GM19351 (cell line): ENCODE results near the gene TRMT13.

Source experiments
- ATAC-seq: cut with Tn5 transposase; IDR thresholded peaks from one replicate; pipeline ENCODE4 v1.9.1; 2021; ENCODE audit warnings: mild to moderate bottlenecking, moderate library complexity; ENCODE audit not compliant: unreplicated experiment

TRMT13 gene, protein sequence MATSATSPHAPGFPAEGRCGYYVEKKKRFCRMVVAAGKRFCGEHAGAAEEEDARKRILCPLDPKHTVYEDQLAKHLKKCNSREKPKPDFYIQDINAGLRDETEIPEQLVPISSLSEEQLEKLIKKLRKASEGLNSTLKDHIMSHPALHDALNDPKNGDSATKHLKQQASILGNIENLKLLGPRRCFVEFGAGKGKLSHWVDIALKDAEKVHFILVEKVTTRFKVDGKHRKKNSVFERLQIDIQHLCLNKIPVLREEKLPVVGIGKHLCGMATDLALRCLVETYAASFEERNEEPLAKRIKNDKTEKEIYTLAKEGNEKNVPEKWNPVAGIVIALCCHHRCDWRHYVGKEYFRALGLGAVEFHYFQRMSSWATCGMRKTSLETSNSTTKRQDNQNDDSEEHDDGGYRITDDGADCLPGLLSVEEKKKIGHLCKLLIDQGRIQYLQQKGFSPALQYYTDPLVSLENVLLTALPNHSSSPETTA

DNA sequence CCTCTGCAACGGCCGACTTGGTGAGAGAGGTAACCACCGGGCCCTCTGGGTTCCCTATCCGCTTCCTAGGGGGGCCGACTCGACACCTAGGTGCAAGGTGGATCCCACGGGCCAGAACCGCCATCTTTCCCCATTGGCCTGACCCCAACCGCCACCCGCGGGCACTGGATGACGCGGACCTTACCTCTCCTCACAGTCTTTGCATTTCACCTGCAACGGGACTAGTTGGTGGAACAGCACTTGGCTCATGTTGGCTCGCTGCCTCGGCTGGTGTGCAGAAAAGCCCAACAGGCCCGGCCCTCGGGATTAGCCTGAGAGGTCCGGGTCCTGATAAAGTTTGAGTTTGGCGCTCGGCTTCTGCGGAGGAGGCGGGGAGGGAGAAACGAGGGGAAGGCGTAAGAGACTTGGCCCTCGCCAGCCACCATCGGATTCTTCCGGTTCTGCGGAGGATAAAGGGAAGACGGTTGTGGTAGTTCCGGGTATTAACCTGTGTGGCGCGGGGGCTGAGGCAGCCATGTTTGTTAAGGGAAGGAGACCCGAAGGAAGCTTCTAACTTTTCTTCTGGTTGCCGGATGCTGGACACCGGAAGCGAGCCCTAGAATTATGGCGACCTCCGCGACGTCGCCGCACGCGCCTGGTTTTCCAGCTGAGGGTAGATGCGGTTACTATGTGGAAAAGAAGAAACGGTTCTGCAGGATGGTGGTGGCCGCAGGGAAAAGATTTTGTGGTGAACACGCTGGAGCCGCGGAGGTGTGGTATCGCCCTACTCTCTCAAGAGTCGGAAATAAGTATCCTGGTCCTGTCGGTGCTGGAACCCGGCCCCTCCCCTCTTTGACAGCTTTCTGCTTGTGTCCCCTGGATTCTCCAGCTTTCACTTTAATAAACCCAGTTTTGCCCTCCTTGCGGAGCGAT is at the start of gene TRMT13, which contains the start of gene SASS6:
Gene TRMT13, plus strand, starts transcription at position 598 of the 912 bp plus-strand sequence. Its CDS starts 6 bp downstream, at position 604.
Gene SASS6, minus strand, starts transcription at position 365 of the 912 bp plus-strand sequence. Its CDS starts 116 bp downstream, at position 249.
- peak; percentile 85 for ATAC-seq

DNA sequence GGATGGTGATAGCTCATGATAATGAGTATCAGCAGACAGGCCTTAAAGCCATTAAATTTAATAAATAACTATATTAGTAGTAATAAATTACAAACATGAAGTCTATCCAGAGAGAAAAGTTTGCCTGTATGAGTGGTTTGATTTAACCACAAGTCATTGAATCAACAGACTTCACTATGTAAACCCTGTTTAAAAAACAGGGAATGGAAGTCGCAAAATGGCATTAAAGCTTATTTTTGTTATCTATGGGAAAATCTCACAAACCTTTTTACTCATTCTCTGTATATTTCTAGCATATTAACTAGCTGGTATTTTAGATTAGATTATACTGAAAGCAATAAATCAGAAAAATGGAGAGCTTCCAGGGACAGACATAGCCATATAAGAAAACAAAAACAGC is 45.6 kb upstream of the TRMT13 start:
- ATAC-seq, result no peak

DNA sequence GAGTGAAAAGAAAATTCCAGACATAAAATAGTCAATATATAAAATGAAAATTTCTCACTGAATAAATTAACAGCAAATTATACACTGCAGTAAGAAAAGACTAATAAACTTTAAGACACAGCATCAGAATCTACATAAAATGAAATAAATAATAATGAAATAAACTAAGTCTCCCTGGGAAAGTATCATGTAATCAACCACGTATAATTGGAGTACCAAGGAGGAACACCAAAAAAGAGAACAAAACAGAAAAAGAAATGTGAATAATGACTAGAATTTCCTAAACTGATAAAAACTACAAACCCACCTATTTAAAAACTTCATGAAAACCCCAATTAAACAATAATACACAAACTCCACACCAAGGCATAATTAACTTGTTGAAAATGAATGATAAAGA is 43.9 kb upstream of the TRMT13 start:
- no peak for ATAC-seq

DNA sequence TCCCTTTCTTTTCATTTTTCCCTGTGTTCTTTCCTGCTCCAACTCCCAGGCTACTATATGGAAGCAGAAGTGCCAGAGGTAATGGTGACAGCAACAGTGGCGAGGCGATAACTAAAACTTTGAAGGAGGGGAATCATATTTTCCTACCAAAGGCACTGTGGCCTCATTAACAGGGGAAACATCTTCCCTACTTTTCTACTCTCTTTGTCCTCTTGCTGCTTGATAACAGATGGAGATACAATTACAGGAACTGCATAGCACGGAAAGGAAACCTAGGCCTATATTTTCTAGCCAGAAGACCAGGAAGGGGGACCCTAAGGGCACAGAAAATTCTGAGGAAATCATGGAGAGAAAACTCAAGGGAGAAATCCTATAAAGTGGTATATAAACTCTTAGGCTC is 42.5 kb upstream of the TRMT13 start:
- ATAC-seq, result no peak

DNA sequence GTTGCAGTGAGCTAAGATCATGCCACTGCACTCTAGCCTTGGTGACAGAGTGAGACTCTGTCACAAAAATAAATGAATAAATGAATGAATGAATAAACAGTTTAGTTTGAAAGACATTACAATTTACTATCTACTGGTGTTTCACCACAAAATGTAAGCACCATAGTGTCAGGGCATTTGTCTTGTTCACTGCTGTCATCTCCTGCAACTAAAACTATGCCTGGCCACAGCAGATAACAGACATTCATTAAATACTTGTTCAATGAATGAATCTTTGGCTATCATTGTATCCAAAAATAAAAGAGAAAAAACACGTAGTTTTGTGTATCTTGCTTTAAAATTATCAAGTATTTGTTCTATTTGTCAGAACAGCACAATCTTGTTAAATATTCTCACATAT is 32.8 kb upstream of the TRMT13 start:
- ATAC-seq, result no peak

DNA sequence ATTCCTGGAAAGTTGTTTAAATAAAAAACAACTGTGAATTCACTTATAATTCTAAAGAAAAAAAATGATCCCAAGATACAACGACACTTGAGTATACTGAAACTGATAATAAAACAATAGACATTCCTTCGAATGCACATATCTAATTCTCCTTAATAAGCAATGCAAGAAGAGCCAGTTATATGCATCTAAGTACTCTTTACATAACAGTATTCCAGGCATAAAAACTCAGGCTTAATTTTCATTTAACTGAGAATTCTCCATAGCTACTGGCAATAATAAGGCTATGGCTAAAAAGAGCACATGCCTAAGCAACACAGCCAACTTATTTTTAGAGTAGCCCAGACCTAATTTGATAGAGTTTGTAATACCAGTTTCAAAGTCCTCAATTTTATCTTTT is 31.4 kb upstream of the TRMT13 start:
- no peak for ATAC-seq

DNA sequence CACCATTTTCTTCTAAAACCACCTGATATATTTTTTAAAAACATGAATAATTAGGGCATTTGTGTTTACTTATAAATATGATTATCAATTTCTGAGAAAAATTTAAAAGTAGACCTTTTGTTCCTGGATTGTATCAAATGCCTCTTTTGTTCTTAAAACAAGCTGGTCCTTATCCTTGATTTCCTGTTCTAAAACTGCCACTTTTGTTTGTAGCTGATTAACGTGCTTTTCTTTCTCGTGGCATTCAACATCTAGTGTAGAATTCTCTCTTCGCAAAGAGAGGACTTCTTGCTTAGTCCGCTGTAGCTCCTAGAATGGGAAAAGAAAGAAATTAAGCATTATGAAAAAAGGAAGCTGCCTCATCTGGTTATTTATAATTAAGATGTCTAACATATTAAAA is 25.3 kb upstream of the TRMT13 start:
- ATAC-seq, result no peak

DNA sequence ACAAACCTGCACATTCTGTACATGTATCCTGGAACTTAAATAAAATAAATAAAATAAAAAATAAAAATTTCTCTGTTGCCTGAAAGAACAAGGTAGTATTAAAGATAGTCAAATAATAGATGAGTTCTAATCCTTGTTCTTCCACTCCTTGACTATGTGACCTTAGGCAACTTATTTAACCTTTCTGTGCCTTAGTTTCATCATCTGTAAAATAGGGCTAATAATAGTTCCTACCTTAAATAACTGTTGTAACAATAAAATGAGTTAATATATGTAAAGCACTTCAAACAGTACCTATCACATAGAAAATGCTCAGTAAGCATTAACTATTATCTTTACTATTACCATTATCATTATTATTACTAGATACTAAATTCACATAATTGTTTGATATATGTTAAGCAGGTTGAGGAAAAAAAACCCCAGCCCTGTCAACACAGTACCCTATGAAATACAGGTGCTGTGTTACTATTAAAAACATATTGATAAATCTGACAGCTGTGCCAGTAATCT is 23.4 kb upstream of the TRMT13 start:
- ATAC-seq, result no peak

DNA sequence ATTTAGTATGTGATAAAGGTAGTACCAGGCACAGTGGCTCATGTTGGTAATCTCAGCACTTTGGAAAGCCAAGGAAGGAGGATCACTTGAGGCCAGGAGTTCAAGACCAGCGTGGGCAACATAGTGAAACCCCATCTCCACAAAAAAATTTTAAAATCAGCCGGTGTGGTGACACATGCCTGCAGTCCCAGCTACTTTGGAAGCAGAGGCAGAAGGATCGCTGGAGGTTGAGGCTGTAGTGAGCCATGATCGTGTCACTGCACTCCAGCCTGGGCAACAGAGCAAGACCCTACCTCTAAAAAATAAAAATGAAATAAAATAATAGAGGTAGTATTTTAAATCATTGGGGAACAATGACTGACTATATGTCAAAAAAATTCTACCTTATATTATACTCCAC is 17.4 kb upstream of the TRMT13 start:
- no peak for ATAC-seq

DNA sequence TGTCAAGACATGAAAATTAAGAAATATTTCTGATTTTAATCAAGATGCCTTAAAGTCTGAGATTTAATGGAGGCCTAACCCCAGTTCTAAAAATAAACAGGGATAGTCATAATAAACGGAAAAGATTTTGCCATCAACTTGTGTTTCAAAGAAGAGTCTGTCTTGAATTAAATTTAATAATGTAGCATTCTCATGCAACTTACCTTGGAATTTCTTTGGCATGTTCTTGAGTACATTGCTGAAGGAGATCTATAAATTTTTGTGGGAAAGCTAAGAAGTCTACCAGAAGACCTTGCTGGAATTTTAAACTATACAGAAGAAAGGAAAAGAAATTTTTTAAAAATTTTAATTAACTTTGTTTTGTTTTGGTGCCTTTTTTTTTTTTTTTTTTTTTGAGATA is 10.8 kb upstream of the TRMT13 start:
- no peak for ATAC-seq

DNA sequence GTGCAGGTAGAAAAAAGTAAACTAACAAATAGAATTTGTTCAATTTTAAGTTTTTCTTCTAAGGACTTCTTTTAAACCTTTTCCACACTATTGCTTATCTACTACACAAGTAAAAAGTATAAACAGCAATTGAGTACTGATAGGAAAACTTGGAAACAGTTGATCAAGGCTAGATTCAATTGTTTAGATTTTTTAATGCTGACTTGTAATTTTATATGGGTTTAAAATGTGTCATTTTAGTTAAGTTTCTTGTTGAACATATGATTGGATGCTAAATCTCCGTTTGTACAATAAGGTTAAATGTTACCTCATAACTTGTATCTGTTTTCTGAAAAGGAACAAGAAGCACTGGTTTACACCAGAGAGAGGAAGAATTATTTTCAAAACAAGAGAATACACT is 5.7 kb upstream of the TRMT13 start:
- ATAC-seq, result no peak

DNA sequence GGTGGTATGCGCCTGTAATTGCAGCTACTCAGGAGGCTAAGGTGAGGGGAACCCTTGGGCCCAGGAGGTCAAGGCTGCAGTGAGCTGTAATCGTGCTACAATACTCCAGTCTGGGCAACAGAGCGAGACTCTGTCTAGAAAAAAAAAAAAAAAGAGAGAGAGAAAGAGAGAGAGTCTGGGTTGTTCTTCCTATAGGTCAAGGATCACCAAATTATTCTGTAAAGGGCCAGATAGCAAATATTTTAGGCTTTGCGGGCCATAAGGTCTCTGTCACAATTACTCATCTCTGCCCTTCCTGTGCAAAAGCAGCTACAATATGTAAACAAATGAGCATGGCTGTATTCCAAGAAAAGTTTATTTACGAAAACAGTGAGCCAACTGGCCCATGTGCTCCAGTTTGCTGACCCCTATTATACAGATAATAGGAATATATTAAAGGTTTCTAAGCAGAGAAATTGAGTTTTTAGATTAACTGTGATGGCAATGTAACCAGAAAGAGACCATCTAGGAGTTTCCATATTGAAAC is 2.3 kb upstream of the TRMT13 start:
- ATAC-seq, result no peak

DNA sequence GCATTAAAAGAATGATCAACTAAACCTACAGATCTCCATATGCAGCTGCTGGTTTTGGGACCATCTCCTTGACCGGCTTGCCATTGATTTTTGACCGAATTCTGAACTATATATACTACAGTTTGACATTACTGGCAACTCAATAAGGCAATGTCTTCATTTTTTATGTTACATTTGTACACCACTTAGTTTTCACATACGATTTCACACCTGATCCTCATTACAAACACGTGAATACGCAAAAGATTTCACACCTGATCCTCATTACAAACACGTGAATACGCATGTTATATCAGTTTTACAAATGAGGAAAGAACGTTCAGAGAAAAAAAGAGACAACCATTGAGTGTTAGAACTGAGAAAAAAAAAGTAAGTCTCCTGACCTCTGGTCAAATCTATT is 1.3 kb upstream of the TRMT13 start:
- no peak for ATAC-seq

DNA sequence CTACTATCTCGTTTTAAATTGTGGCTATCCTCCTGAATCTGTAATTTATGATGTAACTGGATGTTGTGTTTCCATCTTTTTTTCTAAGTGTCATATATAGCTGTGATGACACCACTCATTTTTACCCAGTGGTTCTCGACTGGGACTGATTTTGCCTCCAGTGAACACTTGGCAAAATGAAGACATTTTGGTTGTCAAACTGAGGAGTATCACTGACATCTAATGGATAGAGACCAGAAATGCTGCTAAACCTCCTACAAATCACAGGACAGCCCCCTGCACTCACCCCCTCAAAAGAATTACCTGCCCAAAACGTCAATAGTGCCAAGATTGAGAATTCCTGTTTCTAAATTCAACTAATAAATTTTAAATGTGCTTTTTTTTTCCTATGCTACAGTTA is 1.9 kb downstream of the TRMT13 start:
- ATAC-seq, result no peak

DNA sequence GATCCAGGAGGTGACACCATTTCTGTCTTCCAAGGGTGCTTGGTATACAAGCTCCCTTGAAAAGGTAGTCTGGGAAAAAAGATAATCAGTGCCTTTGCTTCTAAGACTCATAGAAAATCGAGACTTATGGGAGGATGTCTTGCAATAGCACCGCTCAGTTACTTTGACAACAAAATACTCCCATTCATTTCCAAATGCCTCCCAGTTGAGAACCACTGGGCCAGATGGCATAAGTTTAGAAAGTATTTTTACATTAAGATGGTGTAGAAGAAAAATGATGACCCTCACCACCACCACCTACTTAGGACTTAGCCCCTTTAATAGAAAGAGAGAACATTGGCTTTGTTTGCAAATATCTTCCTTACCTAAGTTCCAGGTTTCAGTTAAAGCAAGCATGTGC is 4.6 kb downstream of the TRMT13 start:
- no peak for ATAC-seq

DNA sequence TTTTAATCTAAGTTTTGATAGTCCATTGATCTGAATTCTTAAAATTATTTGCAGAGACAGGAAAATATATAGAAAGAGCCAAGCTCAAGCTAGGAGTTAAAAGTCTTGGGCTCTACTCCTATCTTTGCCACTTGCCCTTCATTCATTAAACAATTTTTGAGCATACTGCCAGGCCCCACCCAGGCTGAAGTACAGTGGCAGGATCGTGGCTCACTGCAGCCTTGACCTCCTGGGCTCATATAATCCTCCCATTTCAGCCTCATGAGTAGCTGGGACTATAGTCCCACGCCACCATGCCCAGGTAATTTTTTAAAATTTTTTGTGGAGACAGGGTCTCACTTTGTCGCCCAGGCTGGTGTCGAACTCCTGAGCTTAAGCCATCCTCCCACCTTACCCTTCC is 8.2 kb downstream of the TRMT13 start:
- ATAC-seq, result no peak

DNA sequence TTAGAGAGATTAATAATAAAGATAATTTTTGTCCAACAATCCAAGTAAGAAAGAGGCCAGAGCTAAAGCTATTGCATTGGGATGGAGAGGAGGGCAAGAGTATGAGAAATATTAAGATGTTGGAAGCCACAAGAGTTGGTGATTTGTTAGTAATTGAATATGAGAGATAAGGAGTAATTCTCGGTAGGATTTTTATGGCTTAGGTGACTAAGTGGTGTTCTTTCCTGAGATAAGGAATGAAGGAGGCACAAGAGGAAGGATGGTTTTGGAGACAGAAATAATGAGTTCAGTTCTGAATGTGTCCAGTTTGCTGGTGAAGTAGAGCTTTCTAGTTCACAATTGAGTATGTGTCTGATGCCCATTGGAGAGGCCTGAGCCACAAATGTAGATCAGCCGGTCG is 9.4 kb downstream of the TRMT13 start:
- ATAC-seq, result no peak

DNA sequence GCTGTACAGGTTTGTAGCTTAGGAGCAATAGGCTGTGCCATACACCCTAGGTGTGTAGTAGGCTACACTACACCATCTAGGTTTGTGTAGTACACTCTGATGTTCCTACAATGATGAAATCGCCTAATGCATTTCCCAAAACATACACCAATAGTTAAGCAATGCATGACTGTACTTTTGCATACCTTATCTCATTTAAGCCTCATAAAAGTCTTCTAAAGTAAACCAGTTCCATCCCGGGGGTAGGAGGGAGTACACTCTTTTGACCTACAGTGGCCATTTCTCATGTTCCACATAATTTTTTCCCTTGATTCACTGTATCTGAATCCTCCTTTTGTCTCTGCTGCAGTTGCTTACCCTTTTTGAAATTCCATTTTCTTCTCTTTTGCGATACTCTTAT is 12.2 kb downstream of the TRMT13 start:
- no peak for ATAC-seq

DNA sequence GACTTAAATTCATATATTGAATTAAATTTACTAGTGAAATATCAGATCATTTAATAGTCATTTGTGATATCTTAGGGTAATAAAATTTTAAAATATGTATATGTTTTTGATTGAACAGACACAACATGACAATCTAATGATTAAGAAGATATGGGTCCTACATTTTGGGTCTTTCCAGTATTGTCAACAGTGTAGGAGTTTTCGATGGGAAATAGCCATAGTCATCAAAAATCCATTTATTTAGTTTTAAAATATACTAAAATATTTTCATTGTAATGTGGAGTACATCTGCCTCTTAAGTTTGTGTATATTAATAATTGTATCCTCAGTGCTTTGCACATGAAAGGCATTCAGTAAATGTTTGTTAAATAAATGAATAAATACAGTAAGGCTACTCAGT is 14.0 kb downstream of the TRMT13 start:
- ATAC-seq, result no peak

DNA sequence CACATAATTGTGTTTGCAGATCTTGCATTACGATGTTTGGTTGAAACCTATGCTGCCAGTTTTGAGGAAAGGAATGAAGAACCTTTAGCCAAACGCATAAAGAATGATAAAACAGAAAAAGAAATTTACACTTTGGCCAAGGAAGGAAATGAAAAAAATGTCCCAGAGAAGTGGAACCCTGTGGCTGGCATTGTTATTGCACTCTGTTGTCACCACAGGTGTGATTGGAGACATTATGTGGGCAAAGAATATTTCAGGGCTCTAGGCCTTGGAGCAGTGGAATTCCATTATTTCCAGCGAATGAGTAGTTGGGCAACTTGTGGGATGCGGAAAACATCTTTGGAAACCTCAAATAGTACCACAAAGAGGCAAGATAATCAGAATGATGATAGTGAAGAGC is 14.9 kb downstream of the TRMT13 start:
- ATAC-seq, result no peak

DNA sequence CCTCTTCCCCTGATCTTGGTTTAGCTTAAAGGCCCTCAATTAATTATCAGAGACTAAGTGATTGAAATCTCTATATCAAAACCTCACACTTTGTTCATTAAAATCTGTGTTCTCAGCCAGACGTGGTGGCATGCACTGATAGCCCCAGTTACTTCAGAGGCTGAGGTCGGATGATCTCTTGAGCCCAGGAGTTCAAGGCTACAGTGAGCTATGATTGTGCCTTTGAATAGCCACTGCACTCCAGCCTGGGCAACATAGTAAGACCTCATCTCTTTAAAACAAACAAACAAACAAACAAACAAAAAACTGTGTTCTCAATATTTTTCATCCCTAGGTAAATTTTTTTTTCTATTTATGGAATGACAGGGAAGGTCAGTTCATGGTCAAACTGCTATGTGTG is 18.7 kb downstream of the TRMT13 start:
- ATAC-seq, result no peak
